ELF-1 (cell line): ENCODE measurements around the gene PARD3.

Source experiments
- DNase-seq: peaks from one replicate; pipeline ENCODE4 v3.0.0-alpha.2; 2016; ENCODE audit warnings: low read depth, low spot score

The PARD3 gene

DNA sequence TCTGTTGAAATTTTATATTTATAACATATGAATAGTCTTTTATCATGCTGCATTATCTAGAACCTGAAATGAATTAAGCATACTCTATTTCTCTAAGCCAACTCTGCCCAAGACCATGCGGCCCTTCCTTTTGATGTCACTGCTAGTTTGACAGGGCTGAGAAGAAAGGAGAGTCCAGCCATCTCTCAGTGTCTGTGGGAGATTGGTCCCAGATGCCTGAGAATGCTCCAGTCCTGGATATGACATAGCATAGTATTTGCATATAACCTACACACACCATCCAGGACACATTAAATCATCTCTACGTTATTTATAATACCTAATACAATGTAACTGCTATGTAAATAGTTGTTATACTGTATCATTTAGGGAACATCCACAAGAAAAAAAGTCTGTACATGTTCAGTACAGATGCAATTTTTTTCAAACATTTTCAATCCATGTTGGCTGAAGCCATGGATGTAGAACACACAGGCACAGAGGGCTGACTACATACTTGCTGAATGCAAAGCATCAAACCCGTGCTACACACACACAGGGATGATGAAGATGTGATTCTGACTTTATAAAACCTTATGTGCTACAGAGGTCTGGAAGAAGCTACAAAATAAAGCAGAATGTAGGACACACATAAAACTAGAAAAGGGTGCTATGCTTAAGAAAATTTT is 315.4 kb downstream of the PARD3 start:
- DNase-seq, result no peak

DNA sequence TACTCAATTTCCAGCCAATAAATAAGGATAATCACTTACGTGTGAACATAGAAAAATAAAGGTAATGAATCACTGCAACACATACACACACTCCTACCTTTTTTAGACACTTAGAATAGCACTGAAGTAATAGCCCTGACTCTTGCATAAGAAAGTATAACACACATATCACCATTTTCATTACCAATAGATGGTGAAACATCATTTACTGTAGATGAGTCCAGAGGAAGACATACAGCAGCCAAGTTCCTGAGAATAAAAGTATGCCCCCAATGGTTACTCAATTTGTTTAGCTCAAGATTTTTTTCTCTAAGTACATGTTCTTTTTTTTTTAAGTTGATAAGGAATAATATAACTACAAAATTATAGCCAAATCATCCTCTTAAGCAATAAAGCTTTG is 316.3 kb downstream of the PARD3 start:
- no peak for DNase-seq

DNA sequence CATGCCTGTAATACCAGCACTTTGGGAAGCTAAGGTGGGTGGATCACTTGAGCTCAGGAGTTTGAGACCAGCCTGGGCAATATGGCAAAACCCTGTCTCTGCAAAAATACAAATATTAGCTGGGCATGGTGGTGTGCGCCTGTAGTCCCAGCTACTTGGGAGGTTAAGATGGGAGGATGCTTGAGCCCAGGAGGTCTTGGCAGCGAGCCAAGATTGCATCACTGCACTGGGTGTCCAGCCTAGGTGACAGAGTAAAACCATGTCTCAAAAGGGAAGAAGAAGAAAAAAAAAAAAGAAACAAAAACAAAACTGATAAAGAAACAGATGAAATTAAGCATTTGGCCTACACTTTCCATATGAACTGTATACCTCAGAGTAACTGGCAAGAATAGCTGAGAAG is 319.2 kb downstream of the PARD3 start:
- no peak for DNase-seq

DNA sequence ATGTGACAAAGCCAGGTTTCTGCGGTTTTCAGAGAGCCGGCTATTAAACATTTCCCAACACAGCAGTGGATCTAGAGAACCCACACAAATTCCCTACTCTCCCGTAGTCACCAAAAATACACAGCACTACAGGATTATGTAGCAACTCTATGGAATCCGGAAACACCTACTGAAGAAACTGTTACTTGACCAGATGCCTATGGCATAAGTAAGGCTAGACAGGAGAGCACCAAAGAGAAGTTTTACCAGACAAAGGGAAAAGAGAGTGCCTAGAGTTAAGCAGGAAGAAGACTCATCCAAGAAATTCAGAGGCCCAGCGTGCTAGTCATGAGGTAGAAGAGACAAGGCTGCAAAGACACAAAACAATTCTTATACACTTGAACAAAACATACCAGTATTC is 321.1 kb downstream of the PARD3 start:
- DNase-seq, result no peak

DNA sequence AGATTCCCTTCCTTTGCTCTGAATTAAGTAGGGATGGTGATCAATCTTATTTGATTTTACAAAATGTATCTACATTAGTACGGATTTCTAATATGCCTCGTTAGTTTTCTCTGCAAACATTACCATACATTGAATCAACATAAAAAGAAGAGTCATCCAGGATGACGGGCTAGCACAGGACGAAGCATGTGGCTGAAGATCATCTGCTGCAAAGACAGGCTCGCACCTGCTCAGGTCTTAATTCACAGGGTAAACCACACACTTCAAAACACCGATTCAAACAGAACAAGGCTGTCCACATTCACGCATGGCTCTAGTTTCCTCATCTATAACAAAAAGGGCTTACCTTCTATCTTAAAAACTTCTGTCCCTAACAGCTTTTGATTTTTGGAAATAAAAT is 323.0 kb downstream of the PARD3 start:
- DNase-seq, result no peak

DNA sequence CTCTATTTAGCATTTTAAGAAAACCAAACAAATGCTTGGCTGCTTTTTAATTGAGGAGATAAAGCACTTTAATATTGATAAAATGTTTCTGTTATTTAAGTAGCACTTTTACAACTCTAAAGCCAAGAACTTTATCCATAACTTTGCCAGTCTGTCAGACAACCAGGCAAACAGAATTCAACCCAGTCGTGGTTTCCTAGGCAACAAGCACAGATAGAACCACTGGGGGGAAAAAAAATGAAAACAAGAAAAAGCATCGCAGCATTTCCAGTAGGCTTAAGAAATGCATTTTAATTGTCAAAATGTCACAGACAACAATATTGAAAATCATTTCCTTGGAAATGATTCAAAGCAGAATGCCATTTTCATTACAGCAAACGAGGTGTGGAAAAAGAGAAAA is 323.4 kb downstream of the PARD3 start:
- DNase-seq, result no peak

DNA sequence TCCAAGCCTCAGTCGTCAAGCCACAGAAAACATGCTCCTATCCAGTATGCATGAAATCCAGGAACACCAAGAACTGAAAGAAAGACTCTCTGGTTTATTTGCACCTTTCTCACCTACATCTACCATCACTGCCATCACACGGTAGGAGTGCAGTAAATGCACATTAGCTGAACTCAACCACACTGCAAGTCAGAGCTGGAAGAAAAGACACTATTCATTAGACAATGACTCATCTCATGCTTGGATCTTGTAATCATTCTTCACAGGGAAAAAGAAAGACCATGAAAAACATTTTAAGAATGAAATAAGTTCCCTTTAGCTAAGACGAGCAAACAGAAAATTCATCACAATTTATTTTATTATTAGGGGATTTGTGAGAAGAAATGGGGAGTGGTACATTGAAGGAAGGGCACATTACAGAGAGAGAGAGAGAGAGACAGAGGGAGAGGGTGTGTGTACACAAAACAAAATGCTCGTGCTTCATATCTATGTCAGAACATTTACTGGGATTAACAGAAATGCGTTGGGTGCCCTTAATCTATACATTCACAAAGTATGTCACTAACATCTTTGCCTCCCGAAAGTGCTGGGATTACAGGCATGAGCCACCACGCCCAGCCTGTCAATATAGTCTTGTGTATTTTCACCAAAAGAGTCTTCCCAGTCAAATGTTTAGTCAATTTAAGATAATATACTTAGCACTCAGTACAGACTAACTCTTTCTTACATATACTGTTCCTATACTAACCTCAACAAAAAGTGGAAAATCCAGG is 324.9 kb downstream of the PARD3 start:
- DNase-seq, result no peak

DNA sequence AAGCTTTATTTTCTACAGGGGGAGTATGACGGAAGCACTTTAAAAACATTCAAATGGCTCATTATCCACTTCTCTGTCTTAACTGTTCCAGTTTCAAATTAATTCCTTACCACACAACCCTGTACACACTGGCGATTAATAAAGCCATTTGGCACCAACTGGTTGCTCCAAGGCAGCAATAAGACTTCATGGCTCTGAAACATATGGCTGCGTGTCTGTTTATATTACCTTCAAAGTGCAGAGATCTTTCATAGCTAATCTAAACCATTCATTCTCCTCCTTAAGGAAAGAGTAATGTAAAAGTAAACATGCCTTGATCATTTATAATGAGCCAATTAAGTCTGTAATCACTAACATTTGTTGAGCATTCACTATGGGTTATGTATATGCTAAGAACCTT is 325.7 kb downstream of the PARD3 start:
- no peak for DNase-seq

DNA sequence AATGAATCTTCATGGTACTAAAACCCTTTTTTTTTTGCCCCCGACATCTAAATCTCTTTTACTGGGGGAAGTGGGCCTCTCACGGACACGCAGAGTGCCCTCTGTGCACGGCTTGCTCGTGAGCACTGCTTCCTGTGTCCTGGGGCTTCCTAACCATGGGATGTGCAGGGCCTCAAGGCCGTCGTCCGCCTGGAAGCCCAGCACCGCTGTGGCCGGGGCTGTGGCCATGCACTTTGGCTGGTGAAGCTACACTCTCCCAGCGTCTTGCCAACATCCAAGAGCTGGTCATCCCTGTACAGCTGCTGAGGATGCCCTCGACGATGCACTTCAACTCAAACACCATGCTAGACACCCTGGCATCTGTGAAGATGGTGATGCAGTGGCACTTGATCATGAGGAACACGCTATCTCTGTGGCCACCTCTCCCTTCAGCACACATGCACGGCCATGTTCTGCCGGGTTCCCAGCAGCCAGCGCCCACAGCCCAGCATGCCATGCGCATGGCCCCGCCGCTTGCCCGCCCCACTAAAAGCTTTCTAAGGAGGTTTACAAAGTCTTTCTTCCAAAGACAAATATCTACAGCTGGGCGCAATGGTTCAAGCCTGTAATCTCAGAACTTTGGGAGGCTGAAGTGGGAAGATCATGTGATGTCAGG is 326.5 kb downstream of the PARD3 start:
- no peak for DNase-seq

DNA sequence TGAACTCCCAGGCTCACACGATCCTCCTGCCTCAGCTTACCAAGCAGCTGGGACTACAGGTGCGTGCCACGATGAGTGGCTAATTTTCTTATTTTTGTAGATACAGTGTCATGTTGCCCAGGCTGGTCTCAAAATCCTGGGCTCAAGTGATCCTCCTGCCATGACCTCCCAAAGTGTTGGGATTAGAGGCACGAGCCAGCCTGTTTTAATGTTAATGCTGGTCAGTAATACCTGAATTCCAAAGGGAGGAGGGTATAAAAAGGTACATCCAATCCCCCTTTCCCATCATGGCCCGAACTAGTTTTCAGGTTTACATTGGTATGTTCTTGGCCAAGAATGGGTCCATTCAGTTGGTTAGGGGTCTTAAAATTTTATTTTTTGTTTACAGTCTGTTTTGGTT is 329.1 kb downstream of the PARD3 start:
- no peak for DNase-seq

DNA sequence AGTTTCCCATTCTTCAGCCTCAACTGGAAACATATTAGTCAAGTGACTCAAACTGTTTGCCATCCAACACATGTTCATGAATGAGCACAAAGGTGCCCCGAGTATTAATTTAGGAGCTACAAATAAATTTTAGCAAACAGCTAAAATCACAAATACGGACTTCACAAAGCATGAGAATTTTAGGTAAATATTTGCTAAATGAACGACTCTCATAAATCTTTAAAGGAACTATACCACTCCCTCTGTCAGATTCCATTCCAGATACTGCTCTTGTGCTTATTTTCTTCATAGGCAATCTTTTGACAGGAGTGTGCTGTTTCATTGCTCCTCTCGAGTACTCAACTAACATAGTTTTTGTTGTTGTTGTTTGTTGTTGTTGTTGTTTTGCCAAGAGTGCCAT is 330.9 kb downstream of the PARD3 start:
- DNase-seq, result no peak

DNA sequence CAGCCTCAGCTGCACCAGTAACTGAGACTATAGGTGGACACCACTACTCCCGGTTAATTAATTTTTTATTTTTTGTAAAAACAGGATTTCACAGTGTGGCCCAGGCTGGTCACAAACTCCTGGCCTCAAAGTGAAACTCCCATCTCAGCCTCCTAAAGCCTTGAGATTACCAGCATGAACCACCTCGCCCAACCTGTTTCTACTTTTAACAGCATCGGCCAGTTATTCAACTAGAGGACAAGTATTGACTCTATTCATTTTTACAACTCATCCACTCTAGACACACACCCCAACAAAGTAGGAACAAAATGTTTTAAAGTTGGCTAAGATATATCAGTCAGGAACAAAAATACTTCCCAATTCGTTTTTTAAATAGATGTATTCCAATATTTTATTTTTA is 334.8 kb downstream of the PARD3 start:
- no peak for DNase-seq

DNA sequence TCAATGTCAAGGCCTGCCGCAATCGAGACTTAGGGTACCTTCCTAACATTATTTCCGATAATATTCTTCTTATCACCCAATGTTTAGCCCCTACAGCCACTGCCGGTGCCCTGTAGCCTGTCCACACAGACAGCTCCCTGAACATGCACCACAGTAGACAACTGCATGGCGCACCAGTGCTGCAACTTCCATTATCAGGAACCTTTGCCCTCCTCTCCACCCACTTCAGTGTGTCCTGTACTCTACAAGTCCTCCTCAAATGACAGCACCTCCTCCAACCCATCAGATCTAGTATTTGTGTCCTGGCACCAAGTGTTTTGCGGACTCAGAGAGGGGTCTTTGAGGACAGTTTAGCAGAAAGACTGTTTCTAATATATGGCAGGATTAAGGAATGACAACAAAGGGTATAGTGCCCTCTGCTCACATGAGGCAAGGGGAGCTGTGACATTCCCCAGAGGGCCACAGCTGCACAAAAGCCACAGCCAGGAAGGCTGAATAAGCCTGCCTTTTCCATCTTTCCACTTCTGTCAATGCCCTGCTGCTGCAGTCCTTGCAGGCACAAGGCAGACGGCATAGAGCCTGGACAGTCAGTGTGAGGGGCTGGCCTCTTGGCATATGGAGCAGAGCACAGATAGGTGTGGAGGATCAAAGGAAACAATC is 335.4 kb downstream of the PARD3 start:
- no peak for DNase-seq

DNA sequence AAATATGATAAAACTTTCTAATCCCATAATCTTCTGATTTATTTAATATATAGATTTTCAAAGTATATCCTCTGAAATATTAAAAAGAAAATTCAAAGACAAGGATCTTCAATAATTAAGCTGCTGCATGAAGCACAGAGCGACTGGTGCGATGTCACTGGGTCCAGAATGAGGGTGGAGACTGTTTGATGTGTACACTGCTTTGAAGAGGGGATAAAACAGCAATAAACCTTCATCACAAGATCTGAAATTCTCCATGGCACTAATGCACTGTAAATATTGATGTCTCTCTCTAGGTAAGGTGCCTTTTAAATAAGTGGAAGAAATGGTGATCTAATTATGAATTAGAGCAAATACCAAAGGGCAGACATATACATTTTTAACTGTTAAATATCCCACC is 337.8 kb downstream of the PARD3 start:
- DNase-seq, result no peak

DNA sequence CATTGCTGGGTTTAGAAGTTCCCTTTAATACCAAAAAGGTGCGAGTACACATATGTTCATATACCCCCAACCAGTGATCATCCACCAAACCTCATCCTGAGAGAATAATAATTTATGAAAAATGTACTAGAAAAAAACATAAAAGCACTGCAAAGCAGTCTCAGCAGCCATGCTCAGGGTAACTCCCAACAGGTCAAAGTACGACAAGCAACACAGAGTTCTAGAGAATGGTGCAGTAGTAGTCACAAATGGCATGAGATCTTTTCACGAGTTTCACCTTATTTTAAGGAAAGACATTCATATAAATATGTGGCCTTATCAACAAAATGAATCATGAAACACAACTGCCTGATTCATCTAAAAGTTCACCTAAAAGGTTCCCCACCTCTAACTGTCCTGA is 338.5 kb downstream of the PARD3 start:
- no peak for DNase-seq

DNA sequence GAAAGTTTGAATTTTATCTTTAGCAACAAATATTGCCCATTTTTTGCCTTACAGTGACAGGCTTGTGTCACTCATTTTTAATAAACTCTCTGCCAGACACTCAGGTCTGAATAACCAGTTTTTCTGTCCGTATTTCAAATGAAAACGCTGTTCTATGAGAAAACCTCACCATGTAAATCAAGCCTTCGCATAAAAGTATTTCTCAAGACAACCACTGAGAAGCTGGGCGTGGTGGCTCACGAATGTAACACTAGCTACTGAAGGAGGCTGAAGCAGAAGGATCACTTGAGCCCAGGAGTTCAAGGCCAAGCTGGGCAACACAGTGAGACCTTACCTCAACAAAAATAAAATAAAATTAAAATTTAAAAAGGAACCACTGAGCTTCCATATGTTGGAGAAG is 339.3 kb downstream of the PARD3 start:
- DNase-seq, result no peak

DNA sequence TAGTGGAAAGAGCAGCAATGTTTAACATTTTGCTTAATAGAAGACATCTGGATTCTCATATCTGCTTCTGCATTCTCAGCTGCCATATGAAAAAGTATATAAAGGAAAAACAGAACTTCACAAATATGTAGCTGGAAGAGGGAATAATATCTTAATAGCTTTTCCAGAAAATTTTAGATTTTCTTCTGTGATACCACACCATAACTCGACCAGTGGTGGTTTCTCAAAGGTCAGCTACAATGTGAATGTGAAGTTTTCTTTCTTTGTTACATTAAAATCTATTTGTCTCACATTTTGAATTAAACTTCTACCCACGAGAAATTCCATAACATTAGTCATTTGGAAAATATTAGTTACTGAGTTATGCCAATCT is 339.8 kb downstream of the PARD3 start:
- DNase-seq, result no peak

DNA sequence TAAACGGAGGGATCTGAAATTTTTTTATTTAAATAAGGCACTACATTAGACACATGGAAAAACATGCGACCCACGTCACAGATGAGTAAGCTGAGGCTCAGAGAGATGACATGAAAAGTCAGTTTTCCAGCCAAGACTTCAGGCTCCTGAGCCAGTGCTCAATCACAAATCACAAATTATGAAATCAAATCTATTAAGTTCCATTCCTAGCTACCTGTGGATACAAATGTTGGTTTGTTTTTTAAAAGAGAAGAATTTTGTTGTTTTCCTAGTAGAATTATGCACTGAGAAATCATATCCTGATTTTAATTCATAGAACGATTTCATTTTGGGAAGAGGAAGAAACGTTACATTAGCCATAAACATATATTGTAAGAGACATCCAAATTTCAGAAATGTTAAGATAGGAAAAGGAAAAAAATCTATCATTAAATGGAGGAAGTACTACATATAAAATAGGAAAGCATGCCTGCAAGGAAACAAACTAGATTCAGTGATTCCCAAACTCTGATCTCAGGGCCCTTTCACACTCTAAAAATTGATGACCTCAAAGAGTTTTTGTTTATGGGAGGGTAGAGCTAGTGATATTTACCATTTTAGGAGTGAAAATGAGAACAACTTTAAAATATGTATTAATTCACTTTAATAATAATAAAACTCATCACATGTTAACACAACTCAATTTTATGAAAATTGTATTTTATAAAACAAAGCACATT is 340.4 kb downstream of the PARD3 start:
- DNase-seq, result no peak

DNA sequence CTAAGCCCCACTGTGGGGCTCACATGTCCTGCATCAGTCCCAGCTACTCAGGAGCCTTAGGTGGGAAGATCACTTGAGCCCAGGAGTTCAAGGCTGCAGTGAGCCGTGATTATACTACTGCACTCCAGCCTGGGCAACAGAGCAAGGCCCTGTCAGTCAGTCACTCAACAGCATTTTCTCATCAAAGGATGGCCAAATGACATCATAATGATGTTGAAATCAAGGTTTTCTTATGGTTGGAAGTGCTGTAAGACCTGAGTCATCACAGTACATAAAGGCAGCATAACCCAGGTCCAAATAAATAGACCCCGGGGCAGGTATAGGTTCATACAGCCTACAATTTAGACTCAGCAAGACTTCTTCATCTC is 341.1 kb downstream of the PARD3 start:
- DNase-seq, result no peak

DNA sequence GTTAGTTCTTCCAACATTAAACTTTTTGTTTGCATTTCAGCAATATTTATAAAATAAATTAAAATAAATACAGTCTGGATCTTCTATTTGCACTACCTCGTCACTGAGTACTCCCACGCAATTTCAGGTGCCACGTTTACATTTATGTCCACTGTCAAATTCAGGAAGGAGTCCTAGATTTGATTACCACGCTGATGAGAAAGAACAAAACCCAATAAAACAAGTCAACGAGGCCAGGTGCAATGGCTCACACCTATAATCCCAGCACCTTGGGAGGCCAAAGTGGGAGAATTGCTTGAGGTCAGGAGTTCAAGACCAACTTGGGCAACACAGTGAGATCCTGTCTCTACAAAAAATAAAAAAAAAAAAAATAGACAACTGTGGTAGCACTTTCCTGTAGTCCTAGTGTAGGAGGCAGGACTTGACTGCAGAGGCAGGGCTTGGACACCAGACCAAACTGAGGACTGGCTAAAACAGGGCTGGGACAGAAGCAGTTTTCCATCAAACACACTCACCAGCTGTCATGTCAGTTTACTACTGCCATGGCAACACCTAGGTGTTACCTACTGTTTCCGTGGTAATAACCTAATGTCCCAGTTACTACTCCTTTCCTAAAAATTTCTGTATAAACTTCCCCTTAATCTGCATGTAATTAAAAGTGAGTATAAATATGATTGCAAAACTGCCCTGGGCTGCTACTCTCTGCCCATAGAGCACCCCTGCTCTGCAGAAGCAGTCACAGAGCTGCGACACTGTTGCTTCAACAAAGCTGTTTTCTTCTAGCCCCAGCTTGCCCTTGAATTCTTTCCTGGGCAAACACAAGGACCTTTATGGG is 341.7 kb downstream of the PARD3 start:
- DNase-seq, result no peak

DNA sequence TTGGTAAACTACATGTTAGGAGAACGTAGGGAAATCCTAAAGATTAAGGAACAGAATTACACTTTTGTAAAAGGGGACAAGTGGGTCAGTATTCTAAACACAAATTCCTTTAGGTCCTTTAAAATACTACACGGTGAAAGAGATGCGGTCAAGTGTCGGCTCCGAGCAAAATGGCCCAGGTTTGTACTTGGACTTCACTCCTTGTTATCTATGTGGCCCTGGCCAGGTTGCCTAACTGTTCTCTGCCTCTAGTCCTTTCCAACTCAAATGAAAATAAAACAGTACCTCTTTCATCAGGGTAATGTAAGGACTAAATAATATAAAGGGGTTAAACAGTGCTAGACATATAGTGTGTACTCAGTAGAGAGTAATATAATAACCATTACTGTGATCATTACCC is 344.8 kb downstream of the PARD3 start:
- no peak for DNase-seq
